ENCODE measurements around the gene NCMAP.

Gene NCMAP

DNA sequence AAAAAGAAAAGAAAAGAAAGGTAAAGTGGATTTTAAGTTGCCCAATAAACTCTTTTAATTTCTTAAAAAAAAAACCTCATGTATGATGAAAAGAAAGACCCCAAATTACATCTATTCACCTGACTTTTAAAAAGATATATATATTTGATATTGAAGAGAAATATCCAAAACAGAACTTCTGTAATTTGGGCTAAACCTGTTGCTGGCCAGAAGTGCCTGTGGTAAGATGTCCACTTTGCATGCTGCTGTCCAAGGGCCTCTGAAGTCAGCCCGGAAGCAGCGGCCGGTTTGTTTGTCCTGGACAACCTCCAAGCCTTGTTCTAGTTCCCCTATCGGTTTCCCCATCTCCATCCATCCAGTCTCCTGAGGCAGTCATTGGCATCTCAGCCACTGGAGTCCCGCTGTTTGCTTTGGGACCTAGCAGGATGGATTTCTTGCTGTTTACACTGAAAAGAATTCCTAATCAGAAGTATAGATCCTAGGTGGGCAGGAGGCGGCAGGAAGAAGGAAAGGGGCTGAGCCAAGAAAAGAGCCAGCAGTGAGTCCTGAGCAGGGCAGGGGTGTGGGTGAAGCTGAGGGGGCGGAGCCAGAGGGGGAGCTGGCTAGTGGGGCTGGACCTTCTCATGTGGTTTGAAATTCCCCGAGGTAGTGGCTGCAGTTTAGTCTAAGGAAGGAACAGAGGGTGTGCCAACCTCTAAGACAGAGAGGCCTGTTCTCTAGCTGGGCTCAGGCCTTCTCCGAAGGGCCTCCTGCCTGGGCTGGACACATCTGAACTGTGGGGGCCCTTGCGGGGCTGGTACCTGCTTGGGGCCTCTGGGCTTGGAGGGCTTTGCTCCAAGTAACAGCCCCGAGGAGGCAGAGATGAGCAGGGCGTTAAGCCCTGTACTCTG lies 3.3 kb downstream of the NCMAP start:
- TF ChIP-seq, protein P1, sequence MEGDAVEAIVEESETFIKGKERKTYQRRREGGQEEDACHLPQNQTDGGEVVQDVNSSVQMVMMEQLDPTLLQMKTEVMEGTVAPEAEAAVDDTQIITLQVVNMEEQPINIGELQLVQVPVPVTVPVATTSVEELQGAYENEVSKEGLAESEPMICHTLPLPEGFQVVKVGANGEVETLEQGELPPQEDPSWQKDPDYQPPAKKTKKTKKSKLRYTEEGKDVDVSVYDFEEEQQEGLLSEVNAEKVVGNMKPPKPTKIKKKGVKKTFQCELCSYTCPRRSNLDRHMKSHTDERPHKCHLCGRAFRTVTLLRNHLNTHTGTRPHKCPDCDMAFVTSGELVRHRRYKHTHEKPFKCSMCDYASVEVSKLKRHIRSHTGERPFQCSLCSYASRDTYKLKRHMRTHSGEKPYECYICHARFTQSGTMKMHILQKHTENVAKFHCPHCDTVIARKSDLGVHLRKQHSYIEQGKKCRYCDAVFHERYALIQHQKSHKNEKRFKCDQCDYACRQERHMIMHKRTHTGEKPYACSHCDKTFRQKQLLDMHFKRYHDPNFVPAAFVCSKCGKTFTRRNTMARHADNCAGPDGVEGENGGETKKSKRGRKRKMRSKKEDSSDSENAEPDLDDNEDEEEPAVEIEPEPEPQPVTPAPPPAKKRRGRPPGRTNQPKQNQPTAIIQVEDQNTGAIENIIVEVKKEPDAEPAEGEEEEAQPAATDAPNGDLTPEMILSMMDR (conservative IDR thresholded peaks at IDR 0.05; ENCODE audit: control insufficient read depth, insufficient read depth, low read depth, low read length), result no peak
- H3K4me3 ChIP-seq (ENCODE audit: control insufficient read depth, low read depth, low read length), result no peak overlapping the region
- DNase-seq (ENCODE audit: low read depth), result peak; percentile 74

DNA sequence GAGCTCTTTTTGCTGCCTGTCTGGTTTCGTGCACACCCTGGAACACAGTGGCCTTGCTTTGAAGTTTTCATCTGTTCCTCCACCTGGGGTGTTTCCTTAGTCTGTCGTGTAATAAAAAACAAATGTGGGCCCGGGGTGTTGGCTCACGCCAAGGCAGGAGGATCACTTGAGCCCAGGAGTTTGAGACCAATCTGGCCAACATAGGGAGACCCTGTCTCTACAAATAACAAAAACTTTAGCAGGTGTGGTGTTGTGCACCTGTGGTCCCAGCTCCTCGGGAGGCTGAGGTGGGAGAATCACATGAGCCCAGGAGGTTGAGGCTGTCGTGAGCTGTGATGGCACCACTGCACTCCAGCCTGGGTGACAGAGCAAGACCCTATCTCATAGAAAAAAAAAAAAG lies 4.5 kb downstream of the NCMAP start:
- TF ChIP-seq, protein P1 (conservative IDR thresholded peaks at IDR 0.05; ENCODE audit: control insufficient read depth, insufficient read depth, low read depth, low read length), result no peak
- no peak for DNase-seq (ENCODE audit: low read depth)
- no peak overlapping the region for H3K4me3 ChIP-seq (ENCODE audit: control insufficient read depth, low read depth, low read length)

DNA sequence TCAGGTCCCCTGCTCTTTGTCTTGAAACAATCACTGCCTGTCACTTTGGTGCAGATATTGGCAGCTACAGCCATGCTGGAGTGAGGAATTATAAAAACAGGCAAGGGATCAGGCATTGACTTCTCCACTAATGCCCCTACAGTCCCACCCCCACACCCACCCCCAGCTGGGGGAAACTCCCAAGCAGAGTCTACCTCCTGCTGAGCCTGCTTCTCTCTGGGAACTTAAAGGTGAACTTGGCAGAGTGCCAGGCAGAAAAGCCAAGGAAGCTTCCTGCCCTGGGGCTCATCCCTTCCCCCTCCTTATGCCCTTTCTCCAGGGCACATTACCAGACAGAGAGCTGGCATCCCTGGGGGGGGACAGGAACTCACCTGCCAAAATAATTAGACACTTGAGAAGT lies 6.7 kb downstream of the NCMAP start:
- H3K4me3 ChIP-seq (ENCODE audit: control insufficient read depth, low read depth, low read length), result no peak overlapping the region
- DNase-seq (ENCODE audit: low read depth), result no peak
- TF ChIP-seq, protein P1 (conservative IDR thresholded peaks at IDR 0.05; ENCODE audit: control insufficient read depth, insufficient read depth, low read depth, low read length), result no peak

DNA sequence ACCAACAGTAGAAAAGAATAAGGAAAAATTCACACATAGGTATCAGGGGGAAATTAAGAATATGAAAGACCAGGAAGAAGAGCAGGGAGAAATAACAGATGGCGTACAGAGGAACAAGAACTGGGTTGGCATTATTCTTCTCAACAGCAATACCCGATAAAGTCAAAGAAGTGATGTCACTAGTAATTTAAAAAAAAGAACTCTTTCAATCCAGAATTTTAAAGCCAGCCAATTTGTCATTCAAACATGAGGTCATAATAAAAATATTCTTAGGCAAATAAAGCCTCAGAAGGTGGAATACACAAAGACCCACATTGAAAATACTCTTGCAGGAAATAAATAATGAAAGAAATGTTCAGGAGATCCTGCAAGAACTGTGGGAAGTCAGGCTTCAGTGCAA lies 8.8 kb downstream of the NCMAP start:
- no peak overlapping the region for H3K4me3 ChIP-seq (ENCODE audit: control insufficient read depth, low read depth, low read length)
- DNase-seq (ENCODE audit: low read depth), result no peak
- TF ChIP-seq, protein P1 (conservative IDR thresholded peaks at IDR 0.05; ENCODE audit: control insufficient read depth, insufficient read depth, low read depth, low read length), result no peak

DNA sequence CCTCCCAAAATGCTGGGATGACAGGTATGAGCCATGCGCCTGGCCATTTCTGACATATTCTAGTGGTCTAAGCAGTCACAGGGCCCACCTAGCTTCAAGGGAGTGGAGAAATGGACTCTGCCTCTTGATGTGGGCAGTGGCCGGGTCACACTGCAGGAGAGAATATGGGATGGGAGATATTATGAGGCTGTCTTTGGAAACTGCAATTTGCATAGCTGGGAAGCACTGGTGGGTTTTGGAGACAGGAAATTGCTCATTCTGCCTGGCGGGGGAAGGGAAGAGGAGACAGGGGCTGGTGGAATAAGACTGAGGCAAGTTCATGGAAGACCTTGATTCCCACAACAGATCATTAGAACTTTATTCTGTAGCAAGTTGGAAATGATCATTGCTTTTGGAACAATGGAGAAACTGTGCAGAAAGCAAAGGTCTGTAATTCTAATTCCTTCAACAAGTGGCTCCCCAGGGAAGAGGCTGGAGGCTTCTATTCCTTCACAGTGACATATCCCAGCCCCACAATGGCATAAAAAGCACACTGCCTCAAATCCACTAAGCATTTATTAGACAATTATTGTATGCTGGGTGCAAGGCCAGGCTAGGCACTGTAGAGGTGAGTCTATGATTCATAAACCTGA lies 10.5 kb downstream of the NCMAP start:
- TF ChIP-seq, protein P1 (conservative IDR thresholded peaks at IDR 0.05; ENCODE audit: control insufficient read depth, insufficient read depth, low read depth, low read length), result no peak
- no peak overlapping the region for H3K4me3 ChIP-seq (ENCODE audit: control insufficient read depth, low read depth, low read length)
- no peak for DNase-seq (ENCODE audit: low read depth)

DNA sequence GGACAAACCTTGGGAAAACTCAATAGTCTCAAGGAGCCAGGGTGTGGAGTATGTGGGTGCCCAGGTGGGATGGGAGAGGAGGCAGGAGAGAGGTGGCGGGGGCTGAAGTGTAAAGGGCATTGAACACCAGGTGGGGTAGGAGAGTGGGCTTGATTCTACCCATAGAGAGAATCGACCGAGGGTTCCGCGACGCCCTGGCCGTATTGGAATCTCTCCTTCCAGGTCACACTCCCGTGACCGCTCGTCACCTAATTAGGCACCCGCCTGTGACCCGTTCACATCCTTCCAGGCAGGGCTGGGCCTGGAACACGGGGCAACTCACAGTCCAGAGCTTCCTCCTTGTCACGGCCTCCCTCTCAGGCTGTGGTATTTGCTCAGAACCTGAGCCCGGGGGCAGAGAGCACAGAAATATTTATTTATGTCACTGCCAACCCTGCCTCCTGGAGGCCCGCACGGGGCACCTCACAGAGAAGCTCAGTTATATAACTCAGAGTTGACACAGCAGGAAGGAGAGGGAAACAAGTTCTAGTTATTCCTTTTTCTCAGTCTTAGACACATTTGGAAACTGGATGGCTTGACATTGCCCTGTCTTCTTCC lies 12.0 kb downstream of the NCMAP start:
- TF ChIP-seq, protein P1 (conservative IDR thresholded peaks at IDR 0.05; ENCODE audit: control insufficient read depth, insufficient read depth, low read depth, low read length), result no peak
- DNase-seq (ENCODE audit: low read depth), result no peak
- H3K4me3 ChIP-seq (ENCODE audit: control insufficient read depth, low read depth, low read length), result no peak overlapping the region

Data from fibroblast of mammary gland (primary cell).